Left lung (tissue), 10 donors: Measurements from ENCODE around the gene ULBP3. TPM values are rescaled to one million over a fixed set of nuclear protein-coding genes. Genes with fewer than 3 reads are reported as not detected.

Source experiments
- ATAC-seq: fragments of 200-7000 bp; cut with Tn5 transposase; one replicate; pipeline ENCODE4 v1.9.1; 2020; ENCODE audit warnings: moderate library complexity
- DNase-seq, 4 donors: peaks; one replicate each; pipeline ENCODE4 v3.0.0-alpha.2; 2013 to 2020
- H3K27ac ChIP-seq, 2 donors: fragments of 200-600 bp; sonication (generic) in 1 of 2; one replicate each; pipeline versions ENCODE4 v1.5.0 to v1.8.0; 2020 to 2021
- H3K27me3 ChIP-seq, 2 donors: fragments of 200-600 bp; sonication (generic) in 1 of 2; one replicate each; pipeline versions ENCODE4 v1.5.0 to v1.8.0; 2020 to 2021
- H3K36me3 ChIP-seq, 2 donors: fragments of 200-600 bp; sonication (generic) in 1 of 2; one replicate each; pipeline versions ENCODE4 v1.5.0 to v1.8.0; 2020 to 2021
- H3K4me1 ChIP-seq, 2 donors: fragments of 200-600 bp; one replicate each; pipeline ENCODE4 v1.8.0; 2021
- H3K4me3 ChIP-seq, 2 donors: fragments of 200-600 bp; sonication (generic) in 1 of 2; one replicate each; pipeline versions ENCODE4 v1.5.0 to v1.8.0; 2020 to 2021; ENCODE audit warnings: mild to moderate bottlenecking in 1 of 2
- H3K9me3 ChIP-seq, 2 donors: fragments of 200-600 bp; sonication (generic) in 1 of 2; one replicate each; pipeline versions ENCODE4 v1.5.0 to v1.8.0; 2020 to 2021
- CTCF ChIP-seq, 2 donors: fragments of 200-600 bp; sonication (generic) in 1 of 2; IDR thresholded peaks; one replicate each; pipeline versions ENCODE4 v1.5.0 to v1.8.0; 2021; ENCODE audit warnings: antibody characterized with exemption in 2 of 2
- intact Hi-C, 2 donors: fragments of 100-400 bp; cut with DNase I; formaldehyde crosslinking; loops; one replicate each; pipeline versions ENCODE4 v1.11.2 to v1.14.2; 2022
- polyA plus RNA-seq, 6 donors: library from polyadenylated mRNA; unstranded; fragments of 120-200 nt; gene quantifications; one replicate each; pipeline ENCODE4 v1.2.1, GENCODE V29; 2013; ENCODE audit not compliant: insufficient read length in 6 of 6
- total RNA-seq, 2 donors: library from RNA; stranded (reverse); fragmentation: NEBNext Ultra II Directional; extraction: Animal tissue kit (Norgen Biotek cat#: 25700); gene quantifications; one replicate each; pipeline ENCODE4 v1.2.1, GENCODE V29; 2021
- donor health status: DM: no; HTN: yes; CAD: no.
- donor health status: DM: no; HTN: no; CAD: no.

The ULBP3 gene
- total and polyA plus RNA-seq, 8 donors, result 8.6 to 13.0 (median 10.3) TPM

GRCh38 chr6:150030611-150031010 is 38.3 kb downstream of the ULBP3 start:
- no peak for DNase-seq
- no peak for ATAC-seq
- TF ChIP-seq CTCF (IDR thresholded peaks at IDR 0.05), result no peak

DNA sequence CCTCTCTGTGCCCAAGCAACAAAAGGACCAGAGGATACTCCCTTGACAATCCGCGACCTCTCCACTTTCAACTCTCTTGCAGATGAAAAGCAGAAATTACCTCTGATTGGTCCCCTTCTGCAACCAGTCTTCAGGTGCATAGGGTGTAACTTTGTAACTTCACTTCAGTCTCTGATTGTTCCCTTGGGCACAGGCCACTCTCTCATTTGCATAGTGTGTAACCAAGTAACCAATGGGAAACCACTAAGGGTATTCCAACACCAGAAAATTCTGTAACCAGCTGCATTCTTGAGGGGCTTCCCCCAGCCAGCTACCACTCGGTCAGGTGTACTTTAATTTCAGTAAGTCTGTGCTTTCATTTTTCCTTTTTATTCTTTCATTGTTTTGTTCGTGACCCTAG is 39.2 kb downstream of the ULBP3 start:
- Histone ChIP-seq H3K9me3 (no peaks in the 10 kb centered on the region), H3K27ac (no peak overlapping the region), H3K27me3 (peaks cover 10 to 50% of the 10 kb centered on the region in 2 donors), H3K36me3 (no peaks in the 10 kb centered on the region), H3K4me1 (peaks cover 9 to 10% of the 10 kb centered on the region in 2 donors), H3K4me3 (no peak overlapping the region)
- intact Hi-C loops, result no loop called here
- TF ChIP-seq CTCF (IDR thresholded peaks at IDR 0.05), result no peak
- ATAC-seq (no peak), DNase-seq (no peak)

More at GRCh38 chr6:150030611-150031010, 38.3 kb downstream of the ULBP3 start:
- Histone ChIP-seq H3K9me3 (no peaks in the 10 kb centered on the region), H3K27me3 (peaks cover 6 to 50% of the 10 kb centered on the region in 2 donors), H3K36me3 (no peaks in the 10 kb centered on the region), H3K27ac (no peak overlapping the region), H3K4me3 (no peak overlapping the region), H3K4me1 (peaks cover 3 to 5% of the 10 kb centered on the region in 2 donors)
- intact Hi-C loops, result no loop called here

GRCh38 chr6:150029276-150029675 is 39.6 kb downstream of the ULBP3 start:
- H3K36me3 ChIP-seq, result no peaks in the 10 kb centered on the region
- DNase-seq, result no peak
- peaks cover 10 to 52% of the 10 kb centered on the region in 2 donors for H3K27me3 ChIP-seq
- no peak overlapping the region for H3K4me3 ChIP-seq
- ATAC-seq, result no peak
- no peaks in the 10 kb centered on the region for H3K9me3 ChIP-seq
- H3K4me1 ChIP-seq, result peaks cover 9 to 10% of the 10 kb centered on the region in 2 donors
- intact Hi-C loops, result no loop called here
- no peak for TF ChIP-seq CTCF (IDR thresholded peaks at IDR 0.05)
- no peak overlapping the region for H3K27ac ChIP-seq

DNA sequence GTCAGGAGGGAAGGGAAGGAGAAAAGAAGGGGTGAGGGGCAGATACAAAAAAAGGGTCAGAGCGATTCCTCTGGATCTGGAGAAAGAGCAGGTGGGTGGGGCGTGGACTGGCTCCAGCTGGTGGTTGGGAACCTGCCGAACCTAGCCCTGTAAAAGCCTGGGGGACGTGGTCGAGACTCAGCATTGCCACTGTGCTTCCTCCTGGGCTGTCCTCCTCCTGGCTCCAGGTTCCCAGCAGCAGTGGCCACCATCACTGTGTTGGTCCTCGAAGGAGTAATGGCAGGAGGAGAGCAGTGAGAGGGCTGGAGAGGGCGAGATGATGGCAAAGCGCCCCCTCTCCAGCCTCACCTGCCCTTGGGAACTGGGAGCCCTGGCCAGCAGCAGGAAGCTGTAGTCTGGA is 40.1 kb downstream of the ULBP3 start:
- H3K36me3 ChIP-seq, result no peaks in the 10 kb centered on the region
- no peaks in the 10 kb centered on the region for H3K9me3 ChIP-seq
- no peak overlapping the region for H3K27ac ChIP-seq
- DNase-seq, result no peak
- intact Hi-C loops, result no loop called here
- no peak for TF ChIP-seq CTCF (IDR thresholded peaks at IDR 0.05)
- H3K4me3 ChIP-seq, result no peak overlapping the region
- peaks cover 9 to 10% of the 10 kb centered on the region in 2 donors for H3K4me1 ChIP-seq
- ATAC-seq, result no peak
- H3K27me3 ChIP-seq, result peaks cover 10 to 53% of the 10 kb centered on the region in 2 donors

- no peak for ATAC-seq
- Histone ChIP-seq H3K27ac (no peak overlapping the region), H3K4me1 (peaks cover 9 to 10% of the 10 kb centered on the region in 2 donors), H3K36me3 (no peaks in the 10 kb centered on the region), H3K27me3 (peaks cover 10 to 53% of the 10 kb centered on the region in 2 donors), H3K4me3 (no peak overlapping the region), H3K9me3 (no peaks in the 10 kb centered on the region)
- no peak for TF ChIP-seq CTCF (IDR thresholded peaks at IDR 0.05)
- no peak for DNase-seq
- intact Hi-C loops, result no loop called here
Observed at GRCh38 chr6:150027806-150028565, 40.9 kb downstream of the ULBP3 start.
